Activated gamma-delta T cell treated with anti-CD3 and anti-CD28 coated beads, Interleukin-2, amount 50 U/mL, for 16 hours (primary cell): ENCODE measurements around the gene ZNF628.
A peak's percentile ranks its signal among the peaks of the same experiment; 100 is the strongest.

Source experiments
- DNase-seq: peaks from one replicate; pipeline ENCODE4 v3.0.0-alpha.2; 2020; ENCODE audit warnings: low read depth

ZNF628 gene

DNA sequence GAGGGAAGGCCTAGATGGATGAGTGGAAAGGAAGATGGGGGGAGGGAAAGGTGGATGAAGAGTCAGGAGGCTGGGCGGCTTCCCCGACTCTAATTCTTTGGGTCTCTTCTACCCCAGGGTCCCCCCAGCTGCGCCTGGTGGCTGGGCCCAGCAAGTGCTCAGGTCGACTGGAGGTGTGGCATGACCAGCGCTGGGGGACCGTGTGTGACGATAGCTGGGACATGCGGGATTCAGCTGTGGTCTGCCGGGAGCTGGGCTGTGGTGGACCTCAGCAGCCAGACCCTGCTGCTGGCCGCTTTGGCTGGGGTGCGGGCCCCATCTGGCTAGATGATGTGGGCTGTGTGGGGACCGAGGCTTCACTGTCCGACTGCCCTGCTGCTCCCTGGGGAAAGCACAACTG is 21.3 kb downstream of the ZNF628 start:
- DNase-seq = no peak

DNA sequence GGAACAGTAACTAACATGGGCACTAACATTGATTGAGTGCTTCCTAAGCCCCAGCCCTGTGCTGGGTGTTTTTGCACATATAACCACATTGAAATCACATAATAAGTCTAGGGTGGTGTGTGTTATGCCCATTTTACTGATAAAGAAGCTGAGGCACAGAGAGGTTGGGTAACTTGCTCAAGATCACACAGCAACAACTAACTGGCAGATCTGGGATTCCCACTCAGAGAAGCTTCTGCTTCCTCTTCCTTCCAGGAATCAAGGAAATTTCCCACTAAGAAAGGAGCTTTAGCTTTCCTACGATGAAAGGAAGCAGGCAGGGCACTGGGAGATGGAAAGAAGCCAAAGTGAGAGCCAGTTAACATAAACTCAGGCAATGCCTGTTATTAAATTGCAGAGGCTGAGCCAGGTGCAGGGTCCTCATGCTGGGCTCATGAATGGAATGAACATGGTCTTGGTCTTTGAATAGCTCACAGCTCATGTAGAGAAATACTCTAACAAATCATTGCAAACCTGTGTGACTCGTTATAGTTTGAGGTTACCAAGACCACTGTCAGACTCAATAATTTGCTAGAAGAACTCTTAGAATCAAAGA is 21.9 kb downstream of the ZNF628 start:
- no peak for DNase-seq

DNA sequence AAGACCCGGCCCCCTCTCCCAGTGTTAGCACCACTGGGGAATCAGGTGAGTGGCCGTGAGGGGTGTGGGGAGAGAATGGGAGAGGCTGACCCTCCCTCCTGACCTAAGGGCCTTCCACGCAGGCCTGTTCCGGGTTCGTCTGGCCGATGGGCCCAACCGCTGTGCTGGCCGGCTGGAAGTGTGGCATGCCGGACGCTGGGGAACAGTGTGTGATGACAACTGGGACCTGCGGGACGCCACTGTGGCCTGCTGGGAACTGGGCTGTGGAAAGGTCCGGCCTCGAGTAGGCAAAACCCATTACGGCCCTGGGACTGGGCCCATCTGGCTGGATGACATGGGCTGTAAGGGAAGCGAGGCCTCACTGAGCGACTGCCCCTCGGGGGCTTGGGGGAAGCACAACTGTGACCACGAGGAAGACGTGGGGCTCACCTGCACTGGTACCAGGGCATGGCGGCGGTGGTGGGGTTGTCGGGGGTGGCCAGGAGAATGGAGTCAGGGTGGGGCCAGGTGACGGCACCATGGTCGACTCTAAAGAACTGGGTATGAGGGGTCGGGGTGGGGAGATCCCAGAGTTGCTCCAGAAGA is 24.0 kb downstream of the ZNF628 start:
- no peak for DNase-seq

DNA sequence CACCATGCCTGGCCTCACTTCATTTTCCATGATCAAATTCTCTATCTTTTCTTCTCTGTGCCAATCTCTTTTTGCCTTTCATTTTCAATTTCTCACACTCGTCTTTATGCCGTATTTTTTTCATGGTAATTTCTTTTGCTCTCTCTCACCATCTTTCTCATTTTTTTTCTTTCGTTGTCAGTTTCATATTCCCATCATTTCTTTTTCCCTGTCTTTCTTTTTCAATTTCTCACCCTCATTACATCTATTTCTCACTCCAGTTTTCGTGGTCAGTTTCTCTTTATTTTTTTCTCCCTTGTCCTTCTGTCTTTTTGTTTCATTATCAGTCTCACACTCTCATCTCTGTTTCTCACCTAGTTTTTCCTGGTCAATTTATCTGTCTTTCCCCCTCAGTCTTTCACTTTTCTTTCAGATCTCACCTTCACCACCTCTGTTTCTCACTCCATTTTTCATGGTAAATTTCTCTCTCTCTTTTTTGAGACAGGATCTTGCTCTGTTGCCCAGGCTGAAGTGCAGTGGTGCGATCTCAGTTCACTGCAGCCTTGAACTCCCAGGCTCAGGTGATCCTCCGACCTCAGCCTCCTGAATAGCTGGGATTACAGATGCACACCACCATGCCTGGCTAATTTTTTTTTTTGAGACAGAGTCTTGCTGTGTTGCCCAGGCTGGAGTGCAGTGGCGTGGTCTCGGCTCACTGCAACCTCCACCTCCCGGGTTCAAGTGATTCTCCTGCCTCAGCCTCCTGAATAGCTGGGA is 26.0 kb downstream of the ZNF628 start:
- DNase-seq = no peak

DNA sequence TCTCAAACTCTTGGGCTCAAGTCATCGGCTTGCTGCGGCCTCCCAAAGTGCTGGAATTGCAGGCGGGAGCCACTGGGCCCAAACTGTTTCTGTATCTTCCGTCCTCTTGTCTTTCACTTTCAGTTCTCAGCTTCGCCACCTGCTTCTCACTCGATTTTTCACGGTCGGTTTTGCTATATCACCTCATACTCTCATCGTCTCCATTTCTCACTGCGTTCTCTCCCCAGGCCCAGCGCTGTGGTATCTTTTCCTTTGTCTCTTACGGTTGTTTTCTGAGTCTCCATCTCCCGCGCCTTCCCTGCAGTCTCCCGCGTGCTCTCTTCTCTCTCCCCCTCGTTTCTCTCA is 26.7 kb downstream of the ZNF628 start:
- DNase-seq = no peak

DNA sequence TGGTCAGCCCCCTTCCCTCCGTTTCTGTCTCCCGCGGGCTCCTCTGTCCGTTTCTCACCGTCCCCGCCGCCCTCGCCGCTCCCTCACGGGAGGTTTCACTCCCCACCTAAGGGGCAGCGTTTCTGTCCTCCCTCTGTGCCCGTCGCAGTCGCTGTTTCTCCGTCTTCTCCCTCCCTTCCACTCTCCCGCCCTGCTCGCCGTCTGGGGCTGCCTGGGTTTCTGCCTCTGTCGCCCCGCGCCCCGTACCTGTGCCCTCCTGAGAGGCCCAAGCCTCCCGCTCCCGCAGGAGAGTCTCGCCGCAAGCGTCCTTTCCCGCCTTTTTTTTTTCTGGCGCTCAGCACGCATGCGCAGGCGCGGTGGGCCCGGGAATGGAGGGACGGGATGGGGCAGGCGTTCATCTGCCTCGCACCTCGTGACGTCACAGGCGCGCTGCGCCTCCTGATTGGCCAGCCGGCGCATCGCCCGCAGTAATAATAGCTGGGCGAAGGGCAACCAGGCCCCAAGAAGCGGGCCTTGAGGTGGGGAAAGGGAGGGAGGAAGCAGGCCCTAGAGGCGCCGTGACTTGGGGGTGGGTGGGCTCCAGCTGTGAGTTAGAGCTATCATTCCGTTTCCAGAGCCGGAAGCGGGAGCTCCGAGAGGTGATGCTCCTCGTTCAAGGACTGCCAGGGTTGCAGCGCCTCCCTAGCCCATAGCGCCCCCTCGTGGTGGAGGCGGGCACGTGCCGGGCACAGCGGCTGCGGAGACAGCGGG is 27.3 kb downstream of the ZNF628 start:
- peak; percentile 93 for DNase-seq

DNA sequence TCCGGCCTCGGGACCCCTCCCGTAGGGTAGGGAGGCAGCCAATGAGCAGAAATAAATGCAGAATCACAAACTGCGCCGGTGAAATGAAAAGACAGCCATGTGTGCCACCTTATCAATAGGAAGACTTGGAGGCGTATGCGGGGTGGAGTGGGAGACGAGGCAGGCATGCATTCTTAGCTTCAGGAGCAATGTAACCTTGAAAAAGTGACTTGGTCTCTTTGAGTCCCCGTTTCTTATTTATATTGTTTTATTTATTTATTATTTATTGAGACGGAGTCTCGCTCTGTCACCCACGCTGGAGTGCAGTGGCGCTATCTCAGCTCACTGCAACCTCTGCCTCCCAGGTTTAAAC is 27.8 kb downstream of the ZNF628 start:
- no peak for DNase-seq

DNA sequence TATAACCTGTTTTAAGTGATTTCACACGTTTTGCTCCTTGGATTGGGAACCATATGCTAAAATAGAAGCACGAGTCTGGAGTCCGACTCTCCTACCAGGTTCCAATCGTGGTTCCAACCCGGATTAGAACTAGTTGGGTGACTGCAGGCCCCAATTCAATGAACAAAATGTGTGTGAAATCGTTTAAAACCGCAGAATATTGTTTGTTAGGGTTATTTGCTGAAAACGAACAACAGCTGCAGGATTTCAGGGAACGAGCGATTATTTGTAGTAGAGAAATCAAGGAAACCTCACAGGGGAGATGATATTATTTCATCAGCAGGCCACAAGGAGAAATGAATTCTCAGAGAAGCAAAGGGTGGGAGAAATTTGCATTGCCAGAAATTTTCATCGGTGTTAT is 28.6 kb downstream of the ZNF628 start:
- DNase-seq = no peak

DNA sequence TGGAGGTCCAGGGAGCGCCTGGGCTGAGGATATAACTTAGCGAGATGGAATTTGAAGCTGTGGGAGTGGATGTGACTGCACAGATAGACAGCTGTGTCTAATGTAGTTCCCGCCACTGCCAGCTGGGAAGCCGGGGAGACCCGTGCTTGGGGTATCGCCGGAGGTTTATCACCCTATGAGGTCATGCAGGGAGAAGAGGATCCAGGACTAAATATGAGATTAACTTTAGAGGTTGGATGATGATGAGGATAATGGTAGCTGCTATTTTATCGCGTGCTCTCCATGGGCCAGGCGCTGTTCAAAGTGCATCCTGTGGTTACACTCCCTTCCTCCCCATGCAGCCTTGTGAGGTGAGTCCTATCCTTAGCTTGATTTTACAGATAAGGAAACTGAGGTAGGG is 31.7 kb downstream of the ZNF628 start:
- DNase-seq = no peak

DNA sequence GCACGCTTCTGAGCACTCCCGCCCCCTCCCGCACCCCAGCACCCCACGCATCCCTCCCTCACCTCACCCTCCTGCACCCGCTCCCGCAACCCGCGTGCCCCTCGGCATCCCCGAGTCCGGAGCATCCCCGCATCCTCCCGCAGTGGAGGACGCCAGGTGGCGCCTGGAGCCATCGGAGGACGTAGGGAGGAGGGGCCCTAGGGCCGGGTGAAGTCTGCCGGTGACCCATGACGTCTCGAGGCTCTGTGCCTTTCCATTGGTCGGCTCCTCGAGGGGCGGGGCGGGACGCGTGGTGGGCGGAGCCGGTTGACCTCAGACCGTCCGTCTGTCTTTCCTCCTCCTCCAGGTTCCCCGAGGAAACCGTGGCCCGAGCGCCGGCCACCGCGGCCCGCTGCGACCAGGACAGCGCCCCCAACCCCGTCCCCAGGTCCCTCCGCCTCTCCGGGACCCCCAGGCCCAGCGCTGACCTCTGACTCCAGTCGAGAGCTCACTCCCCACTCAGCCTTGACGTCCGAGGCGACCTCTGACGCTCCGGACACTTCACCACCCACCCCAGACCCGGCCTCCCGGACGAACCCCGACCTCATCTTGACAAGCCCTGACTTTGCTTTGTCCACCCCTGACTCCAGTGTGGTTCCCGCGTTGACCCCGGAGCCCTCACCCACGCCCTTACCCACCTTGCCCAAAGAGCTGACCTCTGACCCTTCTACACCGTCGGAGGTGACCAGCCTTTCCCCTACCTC is 40.6 kb downstream of the ZNF628 start:
- peak; percentile 83 for DNase-seq

DNA sequence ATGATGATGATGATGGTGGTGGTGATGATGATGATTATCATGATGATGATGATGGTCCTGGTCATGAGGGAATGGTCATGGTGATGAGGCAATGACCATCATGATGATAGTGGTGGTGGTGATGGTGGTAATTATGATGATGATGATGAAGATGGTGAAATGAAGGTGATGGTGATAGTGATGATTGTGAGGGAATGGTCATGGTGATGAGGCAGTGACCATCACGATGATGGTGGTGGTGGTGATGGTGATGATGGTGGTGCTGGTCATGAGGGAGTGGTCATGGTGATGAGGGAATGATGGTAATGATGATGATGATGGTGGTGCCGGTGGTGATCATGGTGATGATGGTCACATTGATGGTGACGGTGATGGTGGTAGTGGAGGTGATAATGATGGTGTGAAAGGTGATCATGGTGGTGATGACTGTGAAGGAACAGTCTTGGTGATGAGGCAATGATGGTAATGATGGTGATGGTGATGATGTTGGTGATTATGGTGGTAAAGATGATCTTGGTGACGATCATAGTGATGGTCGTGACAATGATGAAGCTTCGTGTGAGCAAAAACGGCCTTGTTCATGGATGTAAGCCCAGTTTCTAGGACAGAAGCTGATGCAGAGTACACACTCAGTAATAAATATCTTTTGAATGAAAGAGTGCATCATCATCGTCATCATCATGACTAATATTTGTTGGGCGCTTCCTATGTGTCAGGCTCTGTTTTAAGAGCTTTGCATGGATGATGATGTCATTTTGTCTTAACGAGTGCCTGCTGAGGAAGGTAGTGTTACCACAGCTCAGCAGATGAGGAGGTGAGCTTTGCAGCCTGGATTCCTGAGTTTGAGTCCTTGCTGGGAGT is 43.3 kb downstream of the ZNF628 start:
- no peak for DNase-seq

DNA sequence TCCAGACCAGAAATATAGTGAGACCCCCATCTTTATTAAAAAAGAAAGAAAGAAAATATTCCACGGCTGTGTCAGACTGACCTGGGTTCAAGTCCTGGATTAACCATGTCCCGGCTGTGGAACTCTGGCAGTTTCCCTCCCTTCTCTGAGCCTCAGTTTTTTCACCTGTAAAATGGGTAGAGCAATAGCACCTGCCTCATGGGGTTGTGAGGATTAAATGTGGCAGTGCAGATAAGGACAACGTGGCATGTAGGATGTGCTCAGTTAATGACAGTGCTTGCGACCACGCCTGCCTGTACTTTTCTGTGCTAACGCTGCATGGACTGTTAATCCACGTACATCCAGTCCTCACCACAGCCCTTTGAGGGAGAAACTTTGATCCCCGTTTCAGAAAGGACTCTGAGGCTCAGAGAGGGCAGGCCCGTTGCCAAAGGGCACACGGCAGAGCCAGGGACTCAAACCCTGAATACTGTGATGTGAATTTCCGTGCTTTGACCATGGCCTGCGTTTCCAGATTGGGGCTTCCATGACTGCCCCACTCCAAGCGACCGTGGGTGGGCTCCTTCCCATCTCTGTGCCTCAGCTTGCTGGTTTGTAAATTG is 44.4 kb downstream of the ZNF628 start:
- no peak for DNase-seq

DNA sequence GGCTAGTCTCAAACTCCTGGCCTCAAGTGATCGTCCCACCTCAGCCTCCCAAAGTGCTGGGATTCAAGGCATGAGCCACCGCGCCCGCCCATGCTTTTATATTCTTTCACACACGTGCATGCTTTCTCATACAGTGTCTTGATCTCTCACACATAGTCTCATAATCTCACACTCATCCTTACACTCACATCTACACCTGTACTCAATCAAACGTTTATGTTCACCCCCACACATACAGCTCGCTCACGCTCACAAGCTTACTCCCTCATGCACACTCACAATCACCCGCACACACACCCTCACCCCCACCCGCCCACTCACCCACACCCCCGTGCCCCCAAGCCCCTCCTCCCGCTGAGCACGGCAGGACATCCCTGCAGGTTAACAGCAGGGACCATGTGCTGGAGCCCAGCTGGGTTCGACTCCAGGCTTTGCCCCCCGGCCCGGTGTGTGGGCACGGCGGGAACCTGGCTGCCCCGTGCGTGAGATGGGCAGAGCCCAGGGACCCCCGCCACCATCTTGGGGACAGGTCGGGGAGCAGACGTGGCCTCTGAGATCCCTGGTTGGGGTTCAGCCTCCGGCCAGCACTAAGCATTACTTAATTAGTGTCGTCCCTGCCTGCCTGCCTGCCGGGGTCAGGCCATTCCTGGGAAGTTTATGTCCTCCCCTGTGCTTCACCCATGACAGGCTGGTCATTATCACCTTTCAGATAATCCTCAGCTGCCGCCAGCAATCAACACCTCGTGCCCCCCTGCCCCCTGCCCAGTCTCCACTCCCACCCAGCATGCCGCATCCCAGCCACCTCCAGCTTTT is 49.1 kb downstream of the ZNF628 start:
- DNase-seq = no peak

DNA sequence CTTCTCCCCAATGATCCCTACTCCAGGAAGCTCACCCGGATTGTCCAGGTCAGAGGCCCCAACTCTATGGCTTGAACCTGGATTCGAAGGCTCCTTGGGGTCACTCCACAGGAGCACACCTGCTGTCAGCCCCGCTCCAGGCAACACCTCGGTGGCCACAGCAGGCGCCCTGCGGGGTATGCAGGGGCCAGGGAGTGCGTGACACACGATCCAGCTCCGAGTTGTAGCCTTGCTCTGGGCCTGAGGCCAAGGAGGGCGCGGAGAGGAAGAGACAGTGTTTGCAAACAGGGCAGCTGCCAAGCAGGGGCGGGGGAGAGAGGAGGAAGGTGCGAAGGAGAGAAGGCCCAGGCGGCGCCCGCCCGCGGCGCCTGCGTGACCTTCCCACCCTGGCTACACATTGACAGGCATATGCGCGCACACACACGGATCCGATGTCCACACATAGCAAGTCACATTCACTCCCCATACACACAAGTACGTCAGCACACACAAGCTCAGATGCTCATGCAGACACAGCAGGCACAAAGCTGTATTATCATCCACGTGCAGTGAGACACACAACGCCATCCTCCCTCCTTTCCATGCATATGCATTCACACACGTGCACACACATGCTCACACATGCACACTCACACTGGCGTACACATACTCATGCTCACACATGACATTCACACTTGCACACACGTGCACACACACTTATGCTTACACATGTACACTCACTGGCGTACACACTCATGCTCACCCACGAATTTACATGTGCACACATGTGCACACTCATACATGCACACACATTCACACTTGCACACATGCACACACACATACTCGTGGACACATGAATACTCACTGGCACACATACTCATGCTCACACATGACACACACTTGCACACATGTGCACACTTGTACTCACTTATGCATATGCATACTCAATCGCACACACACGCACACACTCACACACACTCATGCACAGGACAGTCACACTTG is 50.1 kb downstream of the ZNF628 start:
- DNase-seq = no peak

DNA sequence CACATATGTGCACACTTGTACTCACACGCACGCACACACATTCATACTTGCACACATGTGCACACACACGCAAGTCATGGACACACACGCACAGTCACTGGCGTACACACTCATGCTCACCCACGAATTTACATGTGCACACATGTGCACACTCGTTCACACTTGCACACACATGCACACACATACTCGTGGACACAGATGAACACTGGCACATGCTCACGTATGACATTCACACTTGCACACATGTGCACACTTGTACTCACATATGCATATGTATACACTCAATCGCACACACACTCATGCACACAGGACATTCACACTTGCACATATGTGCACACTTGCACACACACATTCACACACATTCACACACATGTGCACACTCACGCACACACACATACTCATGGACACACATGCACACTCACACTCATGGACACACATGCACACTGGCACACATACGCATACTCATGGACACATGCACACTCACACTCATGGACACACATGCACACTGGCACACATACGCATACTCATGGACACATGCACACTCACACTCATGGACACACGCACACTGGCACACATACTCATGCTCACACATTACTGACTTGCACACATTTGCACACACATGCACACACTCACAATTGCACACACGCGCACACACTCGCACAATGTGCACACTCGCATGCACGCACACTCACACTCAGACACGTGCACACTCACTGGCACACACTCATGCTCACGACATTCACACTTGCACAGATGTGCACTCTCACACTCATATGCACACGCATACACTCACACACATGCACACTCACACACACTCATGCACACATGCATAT is 51.0 kb downstream of the ZNF628 start:
- no peak for DNase-seq

DNA sequence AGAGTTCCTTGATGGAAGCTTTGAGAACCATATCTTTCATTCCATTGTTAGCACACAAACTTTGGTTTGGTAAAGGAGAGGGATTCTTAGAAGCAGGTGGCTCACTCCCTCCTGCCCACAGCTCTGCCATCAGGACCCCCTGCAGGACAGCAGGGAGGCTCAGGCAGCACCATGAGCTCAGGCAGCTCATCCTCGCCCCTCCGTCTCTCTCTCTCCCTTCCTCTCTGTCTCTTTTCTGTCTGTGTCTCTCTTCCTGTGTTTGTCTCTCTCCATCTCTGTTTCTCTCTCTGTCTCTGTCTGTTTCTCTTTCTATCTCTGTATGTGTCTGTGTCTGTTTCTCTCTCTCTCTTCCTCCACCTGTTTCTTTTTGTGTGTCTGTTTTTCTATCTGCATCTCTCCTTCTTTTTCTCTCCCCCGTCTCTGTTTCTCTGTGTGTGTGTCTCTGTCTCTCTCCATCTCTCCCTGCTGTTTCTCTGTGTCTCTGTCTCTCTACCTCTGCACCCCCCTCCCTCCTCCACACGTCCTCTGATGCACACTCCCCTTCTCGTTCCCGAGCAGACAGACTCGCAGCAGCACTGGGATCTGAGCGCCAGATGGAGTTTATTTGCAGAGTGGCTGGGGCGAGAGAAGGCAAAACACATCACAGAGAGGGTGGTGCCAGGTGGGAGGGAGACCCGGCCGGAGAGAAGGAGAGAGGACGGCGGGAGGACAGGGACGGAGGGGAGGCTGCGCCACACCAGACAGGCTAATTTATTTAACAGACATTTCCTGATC is 51.8 kb downstream of the ZNF628 start:
- no peak for DNase-seq

DNA sequence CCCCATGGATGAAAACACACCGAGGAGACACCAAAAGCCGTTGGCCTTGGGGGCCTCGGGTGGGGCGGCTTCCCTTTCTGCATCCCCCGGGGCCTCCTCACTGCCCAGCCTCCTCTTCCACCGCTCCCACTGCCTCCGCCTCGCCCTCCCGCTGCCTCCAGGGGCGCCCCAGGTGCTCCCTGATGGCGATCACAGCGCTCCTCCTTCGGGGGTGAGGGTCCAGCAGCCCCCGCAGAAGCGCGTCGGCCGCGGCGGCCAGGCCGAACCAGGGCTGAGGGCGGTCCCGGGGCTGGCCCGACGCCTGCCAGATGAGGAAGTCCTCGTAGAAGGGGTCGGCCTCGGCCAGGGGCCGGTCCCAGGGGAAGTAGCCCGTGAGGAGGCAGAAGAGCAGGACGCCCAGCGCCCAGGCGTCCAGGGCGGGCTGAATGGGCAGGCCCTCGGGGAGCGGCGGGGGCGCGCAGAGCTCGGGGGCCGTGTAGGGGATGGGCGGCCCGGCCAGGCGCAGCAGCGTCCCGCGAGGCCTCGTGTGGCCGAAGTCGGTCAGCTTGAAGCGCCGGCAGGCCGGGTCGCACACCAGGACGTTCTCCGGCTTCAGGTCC is 53.3 kb downstream of the ZNF628 start:
- DNase-seq = no peak
